Panc1 (cell line): Measurements from ENCODE around the gene CIAPIN1. TPM values are rescaled to one million over a fixed set of nuclear protein-coding genes. Genes with fewer than 3 reads are reported as not detected.
A peak's percentile ranks its signal among the peaks of the same experiment; 100 is the strongest.

ENCODE experiments used
- ATAC-seq: fragments of 200-7000 bp; cut with Tn5 transposase; 2 replicates; pipeline ENCODE4 v1.9.1; 2020; ENCODE audit warnings: mild to moderate bottlenecking, moderate library complexity
- BruUV-seq: library from RNA; stranded (reverse); fragments of 400-500 nt; replicated peaks from 2 replicates; lab custom pipeline; 2021; lab: Mats Ljungman, UMichigan
- CTCF ChIA-PET: fragments of 300-600 bp; sonication (Branson Sonifier 250); formaldehyde crosslinking; loops from one replicate; lab custom pipeline; 2022; ENCODE audit warnings: antibody characterized with exemption; lab: Charles Lee
- POLR2A ChIA-PET: fragments of 300-600 bp; sonication (Branson Sonifier 250); formaldehyde crosslinking; loops from one replicate; lab custom pipeline; 2022; ENCODE audit warnings: antibody characterized with exemption; lab: Charles Lee
- DNase-seq: peaks from one replicate; pipeline ENCODE4 v3.0.0-alpha.2; 2010; ENCODE audit warnings: low read depth, low spot score
- H3K27ac ChIP-seq: 2 replicates; pipeline ENCODE4 v1.5.1; 2011; ENCODE audit warnings: mild to moderate bottlenecking, low read length, inconsistent platforms
- H3K27me3 ChIP-seq: fragments of 200-500 bp; sonication (Bioruptor generic); 2 replicates; pipeline ENCODE4 v1.6.0; 2014; ENCODE audit warnings: low read length, inconsistent platforms; ENCODE audit not compliant: control insufficient read depth, insufficient read depth
- H3K36me3 ChIP-seq: fragments of 200-500 bp; sonication (Bioruptor generic); 2 replicates; pipeline ENCODE4 v1.5.1; 2014; ENCODE audit warnings: inconsistent platforms, mild to moderate bottlenecking, low read length, moderate library complexity; ENCODE audit not compliant: control insufficient read depth, insufficient read depth
- H3K4me1 ChIP-seq: 2 replicates; pipeline ENCODE4 v1.5.1; 2011; ENCODE audit warnings: inconsistent platforms, mild to moderate bottlenecking, low read length, moderate library complexity; ENCODE audit not compliant: control insufficient read depth, insufficient read depth
- H3K4me3 ChIP-seq, 2 experiments: 2 replicates each; pipeline ENCODE4 v1.5.1; 2011 to 2012; ENCODE audit warnings: low read depth in 2 of 2, low read length in 2 of 2, mild to moderate bottlenecking in 2 of 2, inconsistent platforms in 1 of 2, moderate library complexity in 1 of 2
- H3K9me3 ChIP-seq: fragments of 200-500 bp; sonication (Bioruptor generic); 2 replicates; pipeline ENCODE4 v1.5.1; 2014; ENCODE audit warnings: low read depth, mild to moderate bottlenecking, inconsistent platforms, low read length, moderate library complexity; ENCODE audit not compliant: control insufficient read depth, insufficient read depth
- CTCF ChIP-seq: fragments of 450-650 bp; IDR thresholded peaks from 2 replicates; pipeline ENCODE4 v1.5.1; 2017; ENCODE audit warnings: mild to moderate bottlenecking
- POLR2AphosphoS5 ChIP-seq: IDR thresholded peaks from 2 replicates; pipeline ENCODE4 v1.6.1; 2012; ENCODE audit warnings: mild to moderate bottlenecking, low read depth, low read length, moderate library complexity
- REST ChIP-seq, 2 experiments: IDR thresholded peaks; 2 replicates each; pipeline ENCODE4 v1.6.1; 2011 to 2012; ENCODE audit warnings: low read depth in 2 of 2, control low read depth in 1 of 2, low read length in 1 of 2, mild to moderate bottlenecking in 1 of 2, moderate library complexity in 1 of 2; ENCODE audit not compliant: insufficient read depth in 1 of 2
- SIN3A ChIP-seq: IDR thresholded peaks from 2 replicates; pipeline ENCODE4 v1.6.1; 2012; ENCODE audit warnings: low read depth, mild to moderate bottlenecking, low read length, moderate library complexity, borderline replicate concordance; ENCODE audit not compliant: insufficient read depth
- TCF7L2 ChIP-seq: IDR thresholded peaks from 2 replicates; pipeline ENCODE4 v1.6.1; 2011; ENCODE audit warnings: mild to moderate bottlenecking, low read depth, low read length, inconsistent platforms
- in situ Hi-C: cut with HindIII; loops from 2 replicates; pipeline ENCODE4 v1.10.0; 2016; ENCODE audit warnings: low sequenced_read_pairs, low pct_unique_long_range_greater_than_20kb
- intact Hi-C: fragments of 100-400 bp; cut with micrococcal nuclease; formaldehyde crosslinking; loops from one replicate; pipeline ENCODE4 v1.10.0; 2022; ENCODE audit not compliant: unreplicated experiment
- total RNA-seq: library from RNA; stranded (reverse); gene quantifications from one replicate; pipeline ENCODE4 v1.2.1, GENCODE V29; 2021; ENCODE audit not compliant: unreplicated experiment

CIAPIN1 gene
- total RNA-seq, 1 experiment from 2014 or later: 64.0 TPM

- in situ Hi-C loops: no loop called here
- Histone ChIP-seq H3K4me1 (peaks cover 14% of the 10 kb centered on the region), H3K9me3 (no peaks in the 10 kb centered on the region), H3K27ac (no peak overlapping the region), H3K4me3 (no peak overlapping the region), H3K27me3 (no peaks in the 10 kb centered on the region), H3K36me3 (no peaks in the 10 kb centered on the region)
- CTCF ChIA-PET: no interaction called here
- no peak for ATAC-seq
- POLR2A ChIA-PET: no interaction called here
- intact Hi-C loops: no loop called here
- BruUV-seq: no TSS peak
- DNase-seq: no peak
- peak; percentile 53; the same call in 1 of the 2 replicates for TF ChIP-seq CTCF
- TF ChIP-seq POLR2AphosphoS5: no peak
- no peak for TF ChIP-seq TCF7L2
- TF ChIP-seq REST (IDR thresholded peaks at IDR 0.05; ENCODE audit: insufficient read depth in 1 of 2, low read depth in 2 of 2, low read length in 1 of 2): no peak
- TF ChIP-seq SIN3A: no peak
Observed at GRCh38 chr16:57382535-57383275, 64.5 kb downstream of the CIAPIN1 start.

- CTCF ChIA-PET: no interaction called here
- in situ Hi-C loops (no loop called here), intact Hi-C loops (no loop called here)
- H3K9me3 ChIP-seq: no peaks in the 10 kb centered on the region
- POLR2A ChIA-PET: no interaction called here
- no peak for TF ChIP-seq POLR2AphosphoS5
- TF ChIP-seq REST (IDR thresholded peaks at IDR 0.05; ENCODE audit: insufficient read depth in 1 of 2, low read depth in 2 of 2, low read length in 1 of 2): no peak
- no peak for TF ChIP-seq SIN3A
- TF ChIP-seq CTCF: no peak
- H3K27me3 ChIP-seq: no peaks in the 10 kb centered on the region
- peaks cover 21% of the 10 kb centered on the region for H3K4me1 ChIP-seq
- no peak for DNase-seq
- no peak overlapping the region for H3K4me3 ChIP-seq
- H3K27ac ChIP-seq: no peak overlapping the region
- no peaks in the 10 kb centered on the region for H3K36me3 ChIP-seq
- no TSS peak for BruUV-seq
- ATAC-seq: no peak
Observed at GRCh38 chr16:57381791-57382534, 65.2 kb downstream of the CIAPIN1 start.
